NB4 (cell line): Measurements from ENCODE around the gene TSEN2.
"Not testable (repeated sequence)": the region's sequence is repeated elsewhere in the genome, so short reads cannot be mapped to it uniquely, and the experiment has no call there.

ENCODE experiments used
- DNase-seq: peaks from one replicate; pipeline ENCODE4 v3.0.0; 2010; ENCODE audit warnings: low read depth
- H3K4me3 ChIP-seq: one replicate; pipeline ENCODE4 v1.5.1; 2011; ENCODE audit warnings: mild to moderate bottlenecking, low read depth, low read length, moderate library complexity
- CTCF ChIP-seq: IDR thresholded peaks from one replicate; pipeline ENCODE4 v1.5.1; 2012; ENCODE audit warnings: low read depth, low read length
- MAX ChIP-seq: IDR thresholded peaks from 2 replicates; pipeline ENCODE4 v1.6.1; 2011; ENCODE audit warnings: low read depth, low read length
- MYC ChIP-seq: IDR thresholded peaks from 2 replicates; pipeline ENCODE4 v1.6.1; 2011; ENCODE audit warnings: low read depth, low read length
- POLR2A ChIP-seq: IDR thresholded peaks from 2 replicates; pipeline ENCODE4 v1.6.1; 2011; ENCODE audit warnings: mild to moderate bottlenecking; ENCODE audit not compliant: insufficient read length; ENCODE audit errors: extremely low read depth

Gene TSEN2

GRCh38 chr3:12522721-12523120, 38.4 kb downstream of the TSEN2 start:
- TF ChIP-seq CTCF (no peak), MYC (no peak), POLR2A (no peak), MAX (no peak)
- DNase-seq = no peak

GRCh38 chr3:12527757-12528143, 43.5 kb downstream of the TSEN2 start:
- DNase-seq = no peak
- H3K4me3 ChIP-seq = no peak overlapping the region
- TF ChIP-seq CTCF = no peak
- TF ChIP-seq POLR2A = no peak
- no peak for TF ChIP-seq MAX
- no peak for TF ChIP-seq MYC

More at GRCh38 chr3:12522721-12523120, 38.4 kb downstream of the TSEN2 start:
- no peak overlapping the region for H3K4me3 ChIP-seq

GRCh38 chr3:12532182-12532581, 47.9 kb downstream of the TSEN2 start:
- no peak for DNase-seq
- H3K4me3 ChIP-seq = no peak overlapping the region
- TF ChIP-seq POLR2A (no peak), MAX (no peak), MYC (no peak), CTCF (no peak)

- TF ChIP-seq MYC (no peak), MAX (no peak), CTCF (no peak), POLR2A (no peak)
- H3K4me3 ChIP-seq = no peak overlapping the region
- no peak for DNase-seq
Observed at GRCh38 chr3:12536423-12536822, 52.1 kb downstream of the TSEN2 start.

- H3K4me3 ChIP-seq = no peak overlapping the region
- DNase-seq = no peak
- TF ChIP-seq CTCF (no peak), MAX (no peak), MYC (no peak), POLR2A (no peak)
Observed at GRCh38 chr3:12541625-12542024, 57.3 kb downstream of the TSEN2 start.

GRCh38 chr3:12543497-12543896, 59.2 kb downstream of the TSEN2 start:
- H3K4me3 ChIP-seq, DNase-seq: not testable (repeated sequence)
